KOPT-K1 (cell line): ENCODE results near the gene DYNAP.

Experiments used
- H3K27ac ChIP-seq: fragments of 200-600 bp; sonication (generic); 2 replicates; pipeline ENCODE4 v1.5.1; 2016; ENCODE audit warnings: antibody characterized with exemption, mild to moderate bottlenecking, low read depth, low read length; ENCODE audit not compliant: poor library complexity, severe bottlenecking
- H3K36me3 ChIP-seq: fragments of 200-600 bp; sonication (generic); 2 replicates; pipeline ENCODE4 v1.5.1; 2017; ENCODE audit warnings: antibody characterized with exemption, mild to moderate bottlenecking, low read length, moderate library complexity; ENCODE audit not compliant: insufficient read depth
- H3K9me3 ChIP-seq: fragments of 200-600 bp; sonication (generic); 2 replicates; pipeline ENCODE4 v1.5.1; 2017; ENCODE audit warnings: antibody characterized with exemption, low read length, mild to moderate bottlenecking; ENCODE audit not compliant: insufficient read depth, poor library complexity, severe bottlenecking

Gene DYNAP

DNA sequence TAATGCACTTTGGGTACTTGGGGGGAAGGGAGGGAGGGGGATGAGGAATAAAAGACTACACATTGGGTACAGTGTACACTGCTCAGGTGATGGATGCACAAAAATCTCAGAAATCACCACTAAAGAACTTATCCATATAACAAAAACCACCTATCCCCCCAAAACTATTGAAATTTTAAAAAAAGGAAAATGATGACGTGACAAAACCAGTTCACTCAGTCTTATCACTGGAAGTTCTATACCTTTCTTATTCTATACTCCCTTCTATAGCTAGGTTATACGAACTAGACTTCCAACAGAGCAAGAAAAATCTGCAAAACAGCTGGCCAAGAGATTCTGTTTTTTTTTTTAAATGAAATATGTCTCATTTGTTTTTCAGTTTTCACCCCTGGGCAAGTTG is 20.8 kb downstream of the DYNAP start:
- H3K36me3 ChIP-seq = no peaks in the 10 kb centered on the region
- H3K9me3 ChIP-seq = no peaks in the 10 kb centered on the region
- no peak overlapping the region for H3K27ac ChIP-seq

DNA sequence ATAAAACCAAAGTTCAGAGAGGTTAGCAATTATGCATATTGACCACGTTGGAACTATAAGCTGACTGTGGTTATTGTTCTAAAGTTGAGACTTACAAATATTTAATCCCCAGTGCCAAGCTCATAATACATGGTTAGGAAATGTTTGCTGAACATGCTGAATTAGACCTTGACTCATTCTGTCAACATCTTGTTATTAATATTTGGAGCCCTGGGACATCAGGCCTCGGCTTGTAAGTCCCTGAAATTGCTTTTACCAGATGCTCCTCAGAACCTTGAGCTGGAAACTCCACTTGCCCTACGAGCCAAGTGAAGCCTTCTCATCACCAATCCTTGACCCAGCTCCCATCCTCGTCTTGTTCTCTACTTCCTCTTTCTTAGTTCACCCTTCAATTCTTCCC is 21.2 kb downstream of the DYNAP start:
- H3K27ac ChIP-seq = no peak overlapping the region
- no peaks in the 10 kb centered on the region for H3K36me3 ChIP-seq
- no peaks in the 10 kb centered on the region for H3K9me3 ChIP-seq

GRCh38 chr18:54613174-54613573 is 22.1 kb downstream of the DYNAP start:
- no peak overlapping the region for H3K27ac ChIP-seq
- no peaks in the 10 kb centered on the region for H3K36me3 ChIP-seq
- H3K9me3 ChIP-seq = no peaks in the 10 kb centered on the region

GRCh38 chr18:54616220-54616848 is 25.3 kb downstream of the DYNAP start:
- no peaks in the 10 kb centered on the region for H3K36me3 ChIP-seq
- H3K27ac ChIP-seq = no peak overlapping the region
- H3K9me3 ChIP-seq = no peaks in the 10 kb centered on the region

GRCh38 chr18:54622084-54622483 is 31.0 kb downstream of the DYNAP start:
- Histone ChIP-seq H3K9me3 (no peaks in the 10 kb centered on the region), H3K27ac (no peak overlapping the region), H3K36me3 (no peaks in the 10 kb centered on the region)

DNA sequence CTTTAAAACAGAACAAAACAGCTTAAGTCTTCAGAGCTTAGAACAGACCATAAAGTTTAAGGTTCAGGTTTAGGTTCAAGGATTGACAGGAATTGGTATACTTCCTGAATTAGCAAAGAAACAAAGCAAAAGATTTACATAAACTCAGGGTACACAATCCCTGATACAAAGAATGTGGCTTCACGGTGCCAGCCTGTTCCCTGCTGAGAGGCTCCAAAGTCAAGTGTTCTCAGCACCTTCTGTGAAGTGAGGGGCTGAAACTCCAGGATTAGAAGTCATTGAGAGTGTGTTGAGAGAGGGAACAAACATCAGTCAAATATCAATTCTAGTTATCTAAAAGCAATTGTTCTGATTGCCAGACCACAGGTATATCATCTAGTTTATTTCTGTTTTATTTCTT is 35.7 kb downstream of the DYNAP start:
- Histone ChIP-seq H3K36me3 (no peaks in the 10 kb centered on the region), H3K27ac (no peak overlapping the region)

DNA sequence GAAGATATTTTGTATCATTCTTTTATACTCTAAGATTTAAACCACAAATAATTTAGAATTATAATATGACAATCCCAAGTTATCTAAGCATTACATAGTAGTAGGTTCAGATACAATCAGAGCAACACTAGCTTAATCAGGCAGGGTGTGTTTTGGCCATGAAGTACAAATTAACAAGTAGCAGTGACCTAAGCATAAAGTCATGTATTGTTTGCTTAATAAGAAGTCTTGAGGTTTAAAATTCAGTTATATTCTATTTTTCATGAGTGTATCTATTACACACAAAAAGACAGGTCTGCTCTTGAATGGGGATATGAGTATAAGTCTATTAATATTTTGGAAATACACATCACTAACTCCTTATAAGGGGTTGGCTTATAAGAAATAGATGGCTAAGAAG is 39.9 kb downstream of the DYNAP start:
- H3K36me3 ChIP-seq = no peaks in the 10 kb centered on the region
- H3K27ac ChIP-seq = no peak overlapping the region

More for the DNA sequence above, 35.7 kb downstream of the DYNAP start:
- no peaks in the 10 kb centered on the region for H3K9me3 ChIP-seq

DNA sequence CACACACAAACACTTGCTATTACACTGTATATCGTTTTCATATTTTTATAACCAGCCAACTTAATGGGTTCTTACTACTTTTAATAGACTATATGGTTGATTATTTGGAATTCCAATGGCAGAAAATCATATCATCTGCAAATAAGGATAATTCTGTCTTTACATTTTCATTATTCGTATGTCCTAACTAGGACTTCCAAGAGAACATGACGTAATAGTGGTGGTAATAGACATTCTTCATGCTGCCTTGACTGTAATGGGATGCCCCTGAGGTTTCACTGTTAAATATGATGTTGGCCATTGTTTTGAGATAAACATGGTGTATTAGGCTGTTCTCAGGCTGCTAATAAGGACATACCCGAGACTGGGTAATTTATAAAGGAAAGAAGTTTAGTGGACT is 45.2 kb downstream of the DYNAP start:
- H3K9me3 ChIP-seq = no peaks in the 10 kb centered on the region
- H3K36me3 ChIP-seq = no peaks in the 10 kb centered on the region
- H3K27ac ChIP-seq = no peak overlapping the region

More for the DNA sequence above, 39.9 kb downstream of the DYNAP start:
- H3K9me3 ChIP-seq = no peaks in the 10 kb centered on the region

DNA sequence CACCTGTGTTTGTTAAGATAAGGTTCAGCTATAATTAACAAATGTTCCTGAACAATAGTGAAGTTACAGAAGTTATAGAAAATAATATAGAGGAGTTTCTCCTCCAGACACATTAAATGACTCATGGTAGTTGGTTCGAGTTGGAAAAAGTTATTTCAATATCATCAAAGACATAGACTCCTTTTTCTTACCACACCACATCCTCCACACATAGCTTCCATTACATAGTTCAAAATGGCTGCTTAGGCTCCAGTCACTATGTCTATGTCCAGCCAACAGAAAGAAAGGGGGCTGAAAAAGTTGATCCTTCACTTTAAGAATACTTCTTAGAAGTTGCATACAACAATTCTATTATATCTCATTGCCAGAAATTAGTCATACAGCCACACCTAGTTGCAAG is 50.7 kb downstream of the DYNAP start:
- no peaks in the 10 kb centered on the region for H3K9me3 ChIP-seq
- no peak overlapping the region for H3K27ac ChIP-seq
- H3K36me3 ChIP-seq = no peaks in the 10 kb centered on the region

GRCh38 chr18:54647176-54647575 is 56.1 kb downstream of the DYNAP start:
- Histone ChIP-seq H3K27ac (no peak overlapping the region), H3K36me3 (no peaks in the 10 kb centered on the region), H3K9me3 (no peaks in the 10 kb centered on the region)
